GM23338 (cell line): ENCODE measurements around the gene BEX1. TPM values are rescaled to one million over a fixed set of nuclear protein-coding genes. Genes with fewer than 3 reads are reported as not detected.

ENCODE experiments used
- ATAC-seq: fragments of 200-7000 bp; cut with Tn5 transposase; 3 replicates; pipeline ENCODE4 v1.9.1; 2020
- DNase-seq: peaks from one replicate; pipeline ENCODE4 v3.0.0-alpha.2; 2015; ENCODE audit warnings: low spot score
- H2AFZ ChIP-seq: fragments of 200-600 bp; sonication (generic); 2 replicates; pipeline ENCODE4 v1.8.0; 2016; ENCODE audit warnings: antibody characterized with exemption, mild to moderate bottlenecking, moderate library complexity
- H3F3A ChIP-seq: fragments of 200-600 bp; sonication (generic); replicated peaks from 2 replicates; pipeline ENCODE4 v1.8.0; 2017; ENCODE audit warnings: antibody characterized with exemption, mixed run types, low read depth
- H3K27ac ChIP-seq: fragments of 200-600 bp; sonication (generic); 2 replicates; pipeline ENCODE4 v1.6.1; 2016; ENCODE audit warnings: low read depth
- H3K27me3 ChIP-seq: fragments of 200-600 bp; sonication (generic); 2 replicates; pipeline ENCODE4 v1.8.0; 2016; ENCODE audit warnings: mild to moderate bottlenecking, mixed run types, moderate library complexity; ENCODE audit not compliant: insufficient read depth
- H3K36me3 ChIP-seq: fragments of 200-600 bp; sonication (generic); 2 replicates; pipeline ENCODE4 v1.8.0; 2016; ENCODE audit warnings: mild to moderate bottlenecking; ENCODE audit not compliant: insufficient read depth
- H3K4me1 ChIP-seq: fragments of 200-600 bp; sonication (generic); 2 replicates; pipeline ENCODE4 v1.8.0; 2016; ENCODE audit warnings: mild to moderate bottlenecking, moderate library complexity; ENCODE audit not compliant: insufficient read depth
- H3K4me2 ChIP-seq: fragments of 200-600 bp; sonication (generic); 2 replicates; pipeline ENCODE4 v1.7.1; 2017; ENCODE audit warnings: mixed run types
- H3K4me3 ChIP-seq: fragments of 200-600 bp; sonication (generic); 2 replicates; pipeline ENCODE4 v1.6.1; 2016; ENCODE audit warnings: mixed run types
- H3K79me2 ChIP-seq: fragments of 200-600 bp; sonication (generic); replicated peaks from 2 replicates; pipeline ENCODE4 v1.8.0; 2017; ENCODE audit warnings: mild to moderate bottlenecking; ENCODE audit not compliant: insufficient read depth
- H3K9me2 ChIP-seq: fragments of 200-600 bp; sonication (generic); 2 replicates; pipeline ENCODE4 v1.8.0; 2017; ENCODE audit not compliant: insufficient read depth
- H4K20me1 ChIP-seq: fragments of 200-600 bp; sonication (generic); replicated peaks from 2 replicates; pipeline ENCODE4 v1.8.0; 2017; ENCODE audit warnings: mild to moderate bottlenecking; ENCODE audit not compliant: insufficient read depth
- H3K27ac Mint-ChIP-seq: 2 replicates; pipeline ENCODE4 v1.8.0; 2020; ENCODE audit warnings: inconsistent platforms, mild to moderate bottlenecking, moderate library complexity, mixed read lengths
- H3K27me3 Mint-ChIP-seq: 3 replicates; pipeline ENCODE4 v1.8.0; 2022; ENCODE audit warnings: low read depth, mild to moderate bottlenecking, moderate library complexity, mixed read lengths, inconsistent platforms; ENCODE audit not compliant: insufficient read depth, poor library complexity
- H3K36me3 Mint-ChIP-seq: 3 replicates; pipeline ENCODE4 v1.8.0; 2021; ENCODE audit warnings: low read depth, mild to moderate bottlenecking, inconsistent platforms, moderate library complexity, mixed read lengths
- H3K4me1 Mint-ChIP-seq: 3 replicates; pipeline ENCODE4 v1.8.0; 2020; ENCODE audit warnings: mild to moderate bottlenecking, inconsistent platforms, mixed read lengths
- H3K4me3 Mint-ChIP-seq: 3 replicates; pipeline ENCODE4 v1.8.0; 2021; ENCODE audit warnings: moderate library complexity, mild to moderate bottlenecking, inconsistent platforms, mixed read lengths
- H3K9me3 Mint-ChIP-seq: 3 replicates; pipeline ENCODE4 v1.8.0; 2020; ENCODE audit warnings: moderate library complexity, mild to moderate bottlenecking, inconsistent platforms, mixed read lengths
- CREB1 ChIP-seq: fragments of 250-450 bp; sonication (Bioruptor Pico); IDR thresholded peaks from 2 replicates; pipeline ENCODE4 v1.5.0; 2020; ENCODE audit warnings: low read depth, mild to moderate bottlenecking, moderate library complexity
- EZH2 ChIP-seq: fragments of 200-600 bp; sonication (generic); IDR thresholded peaks from one replicate; pipeline ENCODE4 v1.8.0; 2017; ENCODE audit warnings: antibody characterized with exemption, mild to moderate bottlenecking, low read depth; ENCODE audit not compliant: unreplicated experiment
- EZH2phosphoT487 ChIP-seq: fragments of 200-600 bp; sonication (generic); IDR thresholded peaks from one replicate; pipeline ENCODE4 v1.8.1; 2018; ENCODE audit warnings: antibody characterized with exemption; ENCODE audit not compliant: unreplicated experiment
- NANOG ChIP-seq: IDR thresholded peaks from 2 replicates; pipeline ENCODE4 v1.6.1; 2016; ENCODE audit warnings: antibody characterized with exemption, borderline replicate concordance
- POLR2AphosphoS5 ChIP-seq: IDR thresholded peaks from 2 replicates; pipeline ENCODE4 v1.6.1; 2016; ENCODE audit warnings: antibody characterized with exemption, low read depth
- REST ChIP-seq: IDR thresholded peaks from one replicate; pipeline ENCODE4 v1.6.1; 2018; ENCODE audit warnings: antibody characterized with exemption; ENCODE audit not compliant: unreplicated experiment
- ZNF114 ChIP-seq: fragments of 250-450 bp; sonication (Bioruptor Pico); IDR thresholded peaks from 2 replicates; pipeline ENCODE4 v1.5.0; 2020; ENCODE audit warnings: mild to moderate bottlenecking, moderate library complexity
- ZNF331 ChIP-seq: fragments of 250-450 bp; sonication (Bioruptor Pico); IDR thresholded peaks from 2 replicates; pipeline ENCODE4 v1.5.0; 2020; ENCODE audit warnings: low read depth, mild to moderate bottlenecking, moderate library complexity
- polyA plus RNA-seq: library from polyadenylated mRNA; unstranded; fragments of >200 nt; fragmentation: Nextera tagmentation; extraction: Ambion mirVana; gene quantifications from 2 replicates; pipeline ENCODE4 v1.2.1, GENCODE V29; 2016
- total RNA-seq: library from RNA; depleted of rRNA; stranded (reverse); fragments of >200 nt; shearing (Covaris generic); gene quantifications from 2 replicates; pipeline ENCODE4 v1.2.3, GENCODE V29; 2014
- TF ChIP-seq, protein P1 (sequence below), 2 experiments: fragments of 200-600 bp in 1 of 2; sonication (generic) in 1 of 2; conservative IDR thresholded peaks; 2 replicates each; pipeline versions ENCODE4 v1.5.1 to v1.6.1; 2016 to 2017; ENCODE audit warnings: antibody characterized with exemption in 2 of 2, low read depth in 2 of 2, mild to moderate bottlenecking in 2 of 2, moderate library complexity in 1 of 2
- TF ChIP-seq, protein P2 (sequence below): IDR thresholded peaks from 2 replicates; pipeline ENCODE4 v1.6.1; 2016; ENCODE audit warnings: antibody characterized with exemption

The BEX1 gene
- total and polyA plus RNA-seq, 2 experiments from 2014 or later = 52.9 to 142 TPM

- TF ChIP-seq, protein P1, sequence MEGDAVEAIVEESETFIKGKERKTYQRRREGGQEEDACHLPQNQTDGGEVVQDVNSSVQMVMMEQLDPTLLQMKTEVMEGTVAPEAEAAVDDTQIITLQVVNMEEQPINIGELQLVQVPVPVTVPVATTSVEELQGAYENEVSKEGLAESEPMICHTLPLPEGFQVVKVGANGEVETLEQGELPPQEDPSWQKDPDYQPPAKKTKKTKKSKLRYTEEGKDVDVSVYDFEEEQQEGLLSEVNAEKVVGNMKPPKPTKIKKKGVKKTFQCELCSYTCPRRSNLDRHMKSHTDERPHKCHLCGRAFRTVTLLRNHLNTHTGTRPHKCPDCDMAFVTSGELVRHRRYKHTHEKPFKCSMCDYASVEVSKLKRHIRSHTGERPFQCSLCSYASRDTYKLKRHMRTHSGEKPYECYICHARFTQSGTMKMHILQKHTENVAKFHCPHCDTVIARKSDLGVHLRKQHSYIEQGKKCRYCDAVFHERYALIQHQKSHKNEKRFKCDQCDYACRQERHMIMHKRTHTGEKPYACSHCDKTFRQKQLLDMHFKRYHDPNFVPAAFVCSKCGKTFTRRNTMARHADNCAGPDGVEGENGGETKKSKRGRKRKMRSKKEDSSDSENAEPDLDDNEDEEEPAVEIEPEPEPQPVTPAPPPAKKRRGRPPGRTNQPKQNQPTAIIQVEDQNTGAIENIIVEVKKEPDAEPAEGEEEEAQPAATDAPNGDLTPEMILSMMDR (conservative IDR thresholded peaks at IDR 0.05; ENCODE audit: low read depth in 2 of 2) = no peak
- TF ChIP-seq CREB1 (CRISPR knock-in tag) = no peak
These were observed 36.5 kb upstream of the BEX1 start (continued) for GRCh38 chrX:103100484-103100883.

- no peaks in the 10 kb centered on the region for H3K79me2 ChIP-seq
- H3K9me2 ChIP-seq = no peaks in the 10 kb centered on the region
- no peaks in the 10 kb centered on the region for H3K27me3 ChIP-seq
- H3K27ac ChIP-seq = no peak overlapping the region
- ATAC-seq = no peak
- no peaks in the 10 kb centered on the region for H3K4me1 ChIP-seq
- no peaks in the 10 kb centered on the region for H3F3A ChIP-seq
- Mint-ChIP-seq H3K4me3 (no peak overlapping the region), H3K4me1 (peaks cover 21% of the 10 kb centered on the region), H3K27me3 (no peaks in the 10 kb centered on the region), H3K27ac (no peak overlapping the region), H3K36me3 (no peaks in the 10 kb centered on the region), H3K9me3 (no peaks in the 10 kb centered on the region; the same call in 2 of the 3 replicates)
- H2AFZ ChIP-seq = no peak overlapping the region
- no peak overlapping the region for H3K4me2 ChIP-seq
- H3K4me3 ChIP-seq = no peak overlapping the region
- no peak for DNase-seq
- no peaks in the 10 kb centered on the region for H3K36me3 ChIP-seq
- H4K20me1 ChIP-seq = no peaks in the 10 kb centered on the region
- TF ChIP-seq REST (no peak), ZNF331 (CRISPR knock-in tag) (no peak), ZNF114 (CRISPR knock-in tag) (no peak), POLR2AphosphoS5 (no peak), CREB1 (CRISPR knock-in tag) (no peak), EZH2 (no peak), NANOG (no peak), EZH2phosphoT487 (no peak)
- TF ChIP-seq, protein P2, sequence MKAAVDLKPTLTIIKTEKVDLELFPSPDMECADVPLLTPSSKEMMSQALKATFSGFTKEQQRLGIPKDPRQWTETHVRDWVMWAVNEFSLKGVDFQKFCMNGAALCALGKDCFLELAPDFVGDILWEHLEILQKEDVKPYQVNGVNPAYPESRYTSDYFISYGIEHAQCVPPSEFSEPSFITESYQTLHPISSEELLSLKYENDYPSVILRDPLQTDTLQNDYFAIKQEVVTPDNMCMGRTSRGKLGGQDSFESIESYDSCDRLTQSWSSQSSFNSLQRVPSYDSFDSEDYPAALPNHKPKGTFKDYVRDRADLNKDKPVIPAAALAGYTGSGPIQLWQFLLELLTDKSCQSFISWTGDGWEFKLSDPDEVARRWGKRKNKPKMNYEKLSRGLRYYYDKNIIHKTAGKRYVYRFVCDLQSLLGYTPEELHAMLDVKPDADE = no peak
- TF ChIP-seq, protein P1 (conservative IDR thresholded peaks at IDR 0.05; ENCODE audit: low read depth in 2 of 2) = no peak
These were observed 35.7 kb upstream of the BEX1 start for GRCh38 chrX:103099691-103100090.
